ENCODE results near the gene ACSBG1.

ACSBG1 gene

DNA sequence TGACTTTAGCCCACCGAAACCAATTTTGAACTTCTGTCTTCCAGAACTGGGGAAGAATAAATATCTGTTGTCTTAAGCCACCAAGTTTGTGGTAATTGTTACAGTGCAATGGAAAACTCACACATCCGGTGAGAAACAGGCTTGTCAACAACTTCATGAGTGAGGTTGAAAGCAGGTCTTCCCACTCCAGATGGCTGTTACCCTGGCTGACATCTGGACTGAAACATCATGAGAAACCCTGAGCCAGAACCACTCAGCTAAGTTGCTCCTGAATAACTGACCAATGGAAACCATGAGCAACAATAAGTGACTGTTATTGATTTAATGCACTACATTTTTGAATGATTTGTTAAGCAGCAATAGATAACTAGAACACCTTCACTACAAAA, 10.3 kb downstream of the ACSBG1 start:
- H3K9me3 Mint-ChIP-seq: no peaks in the 10 kb centered on the region
- peak overlapping the region; percentile 65 to 66 for H3K27ac Mint-ChIP-seq
- H3K36me3 Mint-ChIP-seq (ENCODE audit: insufficient read depth): no peaks in the 10 kb centered on the region
- H3K4me3 Mint-ChIP-seq: peak overlapping the region in 1 of 2 donors; percentile 28
- DNase-seq (no peak), ATAC-seq (replicated peaks) (peak; percentile 54)
- H3K27me3 Mint-ChIP-seq: no peaks in the 10 kb centered on the region
- peaks cover 13 to 27% of the 10 kb centered on the region in 2 donors for H3K4me1 Mint-ChIP-seq (ENCODE audit: low read depth in 2 of 2)

DNA sequence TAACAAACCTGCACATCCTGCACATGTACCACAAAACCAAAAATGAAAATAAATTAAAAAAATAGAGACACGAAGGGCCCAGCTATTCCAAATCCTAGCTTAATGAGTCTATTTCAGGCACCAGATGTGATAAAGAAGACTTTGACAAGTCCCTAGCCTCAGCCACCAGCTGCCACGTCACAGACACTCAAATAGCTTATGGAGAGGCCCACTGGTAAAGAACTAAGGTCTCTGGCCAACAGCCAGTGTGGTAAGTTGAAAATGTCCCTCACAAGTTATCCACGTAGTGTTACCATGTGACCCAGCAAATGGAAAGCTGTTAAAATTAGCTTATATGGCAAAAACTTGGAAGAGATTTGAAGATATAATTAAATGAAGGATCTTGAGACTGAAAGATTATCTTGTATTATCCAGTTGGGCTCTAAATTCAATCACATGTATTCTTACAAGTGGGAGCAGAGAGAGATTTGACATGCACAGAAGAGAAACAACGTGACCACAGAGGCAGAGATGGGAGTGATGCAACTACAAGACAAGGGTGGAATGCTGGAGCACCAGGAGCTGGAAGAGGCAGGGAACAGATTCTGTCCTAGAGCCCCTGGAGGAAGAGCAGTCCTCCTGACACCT, 10.9 kb downstream of the ACSBG1 start:
- H3K27ac Mint-ChIP-seq: peak overlapping the region; percentile 65 to 66
- H3K4me3 Mint-ChIP-seq: peak overlapping the region; percentile 8 to 28
- no peaks in the 10 kb centered on the region for H3K27me3 Mint-ChIP-seq
- H3K4me1 Mint-ChIP-seq (ENCODE audit: low read depth in 2 of 2): peaks cover 13 to 27% of the 10 kb centered on the region in 2 donors
- DNase-seq (no peak), ATAC-seq (replicated peaks) (peak; percentile 32)
- H3K9me3 Mint-ChIP-seq: no peaks in the 10 kb centered on the region
- H3K36me3 Mint-ChIP-seq (ENCODE audit: insufficient read depth): no peaks in the 10 kb centered on the region

DNA sequence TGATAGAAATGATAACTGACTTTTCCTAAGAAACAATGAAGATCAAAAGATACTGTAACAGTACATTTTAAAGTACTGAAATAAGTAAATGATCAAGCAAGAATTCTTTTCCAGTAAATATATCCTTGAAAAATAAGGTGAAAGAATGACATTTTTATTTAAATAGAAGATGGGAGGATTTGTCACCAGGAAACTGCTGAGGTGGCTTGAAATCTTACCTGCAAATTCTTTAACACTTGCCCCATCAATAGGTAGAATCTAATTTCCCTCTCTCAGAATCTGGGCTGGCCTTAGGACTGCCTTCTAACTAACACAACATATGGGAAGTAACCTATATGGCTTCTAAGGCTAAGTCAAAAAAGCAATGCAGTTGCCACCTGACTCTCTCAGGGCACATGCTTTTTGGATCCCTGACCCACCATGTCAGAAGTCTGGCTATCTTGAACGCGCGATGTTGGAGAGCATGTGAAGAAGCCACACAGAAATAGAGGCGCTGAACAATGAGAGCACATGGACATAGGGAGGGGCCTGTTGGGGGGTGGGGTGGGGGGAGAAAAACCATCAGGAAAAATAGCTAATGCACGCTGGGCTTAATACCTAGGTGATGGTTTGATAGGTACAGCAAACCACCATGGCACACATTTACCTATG, 11.5 kb downstream of the ACSBG1 start:
- Mint-ChIP-seq H3K9me3 (no peaks in the 10 kb centered on the region), H3K4me3 (peak overlapping the region; percentile 8 to 28), H3K36me3 (ENCODE audit: insufficient read depth) (no peaks in the 10 kb centered on the region), H3K4me1 (ENCODE audit: low read depth in 2 of 2) (peaks cover 13 to 27% of the 10 kb centered on the region in 2 donors), H3K27me3 (no peaks in the 10 kb centered on the region), H3K27ac (peak overlapping the region; percentile 65 to 66)
- ATAC-seq (replicated peaks) (no peak), DNase-seq (no peak)

DNA sequence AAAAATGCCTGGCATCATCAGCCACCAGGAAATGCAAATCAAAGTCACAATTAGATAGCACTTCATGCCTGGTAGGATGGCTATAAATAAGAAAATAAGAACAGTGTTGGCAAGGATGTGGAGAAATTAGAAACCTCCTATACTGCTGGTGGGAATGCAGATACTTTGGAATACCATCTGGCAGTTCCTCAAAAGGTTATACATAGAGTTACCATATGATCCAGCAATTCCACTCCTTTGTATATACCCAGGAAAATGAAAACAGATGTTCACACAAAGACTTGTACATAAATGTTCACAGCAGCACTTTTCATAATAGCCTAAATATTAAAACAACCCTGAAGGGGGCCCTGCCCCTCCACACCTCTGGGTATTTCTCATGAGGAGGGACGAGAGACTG, 13.7 kb downstream of the ACSBG1 start:
- Mint-ChIP-seq H3K27me3 (no peaks in the 10 kb centered on the region), H3K36me3 (ENCODE audit: insufficient read depth) (no peaks in the 10 kb centered on the region), H3K9me3 (no peaks in the 10 kb centered on the region), H3K27ac (peak overlapping the region in 1 of 2 donors; percentile 4), H3K4me3 (no peak overlapping the region), H3K4me1 (ENCODE audit: low read depth in 2 of 2) (peaks cover 12 to 21% of the 10 kb centered on the region in 2 donors)
- DNase-seq (no peak), ATAC-seq (replicated peaks) (no peak)

DNA sequence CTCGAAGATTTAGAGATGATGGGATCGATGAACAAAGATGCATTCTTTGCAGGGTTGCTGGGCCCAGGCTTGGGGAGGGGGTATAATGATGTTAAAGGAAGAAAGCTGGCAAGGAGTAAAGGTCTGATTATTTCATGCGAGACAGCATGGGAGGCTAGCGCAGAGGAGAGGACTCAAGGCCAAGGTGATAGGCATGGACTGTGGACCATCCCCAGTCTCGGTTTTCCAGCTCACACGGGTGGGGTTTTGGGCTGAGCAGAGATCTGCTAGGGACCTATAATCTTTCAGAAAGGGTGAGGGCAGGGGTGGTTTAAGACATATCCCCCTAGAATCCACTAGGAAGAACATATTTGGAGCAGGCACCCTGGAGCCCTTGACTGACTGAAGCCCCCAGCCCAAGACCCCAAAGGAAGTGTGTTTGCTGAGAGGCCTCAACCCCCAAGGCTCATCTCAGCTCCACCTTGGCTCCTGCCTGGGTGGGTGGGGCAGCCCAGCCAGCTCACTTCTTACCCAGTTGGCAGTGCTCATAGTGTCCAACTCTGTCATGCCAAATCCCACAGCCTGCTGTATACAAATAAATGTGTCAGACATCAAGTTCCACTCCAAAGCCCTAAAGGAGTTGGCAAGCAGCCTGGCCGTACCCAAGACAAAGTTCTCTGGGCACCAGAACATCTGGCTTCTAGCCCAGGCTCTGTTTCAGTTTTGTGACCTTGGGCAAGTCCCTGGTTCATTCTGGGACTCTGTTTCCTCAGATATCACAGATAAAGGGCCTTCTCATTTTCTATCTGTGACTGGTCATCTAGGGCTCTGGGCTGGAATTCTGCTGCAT, 17.9 kb downstream of the ACSBG1 start:
- no peak for ATAC-seq (replicated peaks)
- DNase-seq: no peak
- Mint-ChIP-seq H3K4me3 (no peak overlapping the region), H3K36me3 (ENCODE audit: insufficient read depth) (no peaks in the 10 kb centered on the region), H3K27me3 (peaks cover 22 to 33% of the 10 kb centered on the region in 2 donors), H3K9me3 (no peaks in the 10 kb centered on the region), H3K27ac (no peak overlapping the region), H3K4me1 (ENCODE audit: low read depth in 2 of 2) (no peaks in the 10 kb centered on the region)

DNA sequence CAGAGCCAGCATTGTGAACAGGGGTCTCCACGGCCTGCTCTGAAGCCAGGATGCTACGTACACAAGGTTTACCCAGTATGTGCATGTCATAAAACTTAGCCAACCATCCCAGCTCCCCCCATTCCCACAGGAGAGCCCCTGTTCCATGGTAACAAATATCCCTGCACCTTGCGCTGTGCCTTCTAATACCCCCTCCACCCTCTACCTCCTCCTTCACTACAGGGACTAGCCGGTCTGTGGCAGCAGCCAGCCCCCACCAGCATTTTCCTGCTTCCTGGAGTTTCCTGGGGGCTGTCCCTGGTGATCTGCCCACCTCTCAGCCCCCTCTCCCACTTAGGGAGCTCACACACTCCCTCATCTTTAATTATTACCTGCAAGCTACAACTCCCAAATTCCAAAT, 20.4 kb downstream of the ACSBG1 start:
- no peaks in the 10 kb centered on the region for H3K4me1 Mint-ChIP-seq (ENCODE audit: low read depth in 2 of 2)
- no peaks in the 10 kb centered on the region for H3K36me3 Mint-ChIP-seq (ENCODE audit: insufficient read depth)
- no peaks in the 10 kb centered on the region for H3K9me3 Mint-ChIP-seq
- H3K27me3 Mint-ChIP-seq: peaks cover 22 to 36% of the 10 kb centered on the region in 2 donors
- no peak overlapping the region for H3K27ac Mint-ChIP-seq
- DNase-seq (no peak), ATAC-seq (replicated peaks) (no peak)
- no peak overlapping the region for H3K4me3 Mint-ChIP-seq

DNA sequence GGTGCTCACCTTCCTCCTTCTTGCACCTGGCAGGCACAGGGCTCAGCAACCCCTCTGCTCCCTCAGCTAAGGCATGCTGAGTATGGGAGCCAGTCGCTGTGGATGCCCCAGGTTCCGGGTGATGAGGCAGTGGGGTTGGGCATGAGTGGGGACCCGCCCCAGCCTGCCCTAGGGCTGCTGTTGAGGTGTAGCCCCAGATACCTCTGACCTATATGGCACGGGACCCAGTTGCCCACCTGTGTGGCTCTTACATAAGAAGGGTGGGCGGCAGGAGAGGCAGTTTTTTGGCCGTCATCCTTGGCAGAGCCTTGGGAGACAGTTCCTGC, 21.0 kb downstream of the ACSBG1 start:
- ATAC-seq (replicated peaks): no peak
- H3K9me3 Mint-ChIP-seq: no peaks in the 10 kb centered on the region
- H3K36me3 Mint-ChIP-seq (ENCODE audit: insufficient read depth): no peaks in the 10 kb centered on the region
- H3K27ac Mint-ChIP-seq: no peak overlapping the region
- H3K4me3 Mint-ChIP-seq: no peak overlapping the region
- DNase-seq: no peak
- no peaks in the 10 kb centered on the region for H3K4me1 Mint-ChIP-seq (ENCODE audit: low read depth in 2 of 2)
- peaks cover 22 to 36% of the 10 kb centered on the region in 2 donors for H3K27me3 Mint-ChIP-seq

DNA sequence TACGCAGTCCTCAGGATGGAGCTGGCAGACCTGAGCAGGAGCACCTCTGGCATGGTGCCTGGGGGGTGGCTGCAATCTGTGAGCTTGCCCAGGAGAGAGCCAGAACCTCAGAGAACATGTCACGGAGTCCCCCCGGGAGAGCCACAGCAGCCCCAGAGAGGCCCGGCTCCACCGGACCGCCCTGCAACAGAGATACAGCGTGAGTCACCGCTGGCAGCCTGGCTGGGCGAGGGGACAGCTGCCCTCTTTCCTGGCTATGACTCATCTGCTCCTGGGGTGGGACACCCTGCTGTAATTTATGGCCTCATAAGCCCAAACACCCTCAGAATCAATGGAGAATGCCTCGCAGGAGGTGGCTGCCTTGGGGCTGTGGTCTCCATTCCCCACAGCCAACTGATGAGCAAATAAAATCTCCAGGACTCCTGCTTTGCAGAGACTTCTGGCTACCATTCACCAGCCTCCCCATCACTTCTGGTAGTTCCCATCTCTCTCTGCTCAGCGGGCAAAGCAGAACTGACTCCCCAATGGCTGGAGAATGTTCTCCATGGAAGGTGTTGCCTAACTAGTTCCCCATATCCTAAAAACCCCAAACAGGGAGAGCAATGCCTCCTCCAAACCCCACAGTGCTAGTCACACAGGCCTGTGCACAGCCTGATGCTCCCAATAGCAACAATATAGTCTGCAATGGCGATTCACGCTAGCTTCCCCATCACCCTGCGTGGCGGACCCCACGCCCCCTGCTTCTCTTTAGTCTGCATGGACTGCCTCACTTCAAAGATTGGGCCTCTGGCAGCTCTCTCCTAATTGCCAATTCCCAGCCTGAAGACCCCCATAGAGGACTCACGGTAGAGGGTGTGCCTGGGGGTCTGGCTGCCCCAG, 21.6 kb downstream of the ACSBG1 start:
- Mint-ChIP-seq H3K27ac (no peak overlapping the region), H3K4me3 (no peak overlapping the region), H3K9me3 (no peaks in the 10 kb centered on the region), H3K36me3 (ENCODE audit: insufficient read depth) (no peaks in the 10 kb centered on the region), H3K4me1 (ENCODE audit: low read depth in 2 of 2) (no peaks in the 10 kb centered on the region), H3K27me3 (peaks cover 22 to 36% of the 10 kb centered on the region in 2 donors)
- ATAC-seq (replicated peaks) (no peak), DNase-seq (no peak)

DNA sequence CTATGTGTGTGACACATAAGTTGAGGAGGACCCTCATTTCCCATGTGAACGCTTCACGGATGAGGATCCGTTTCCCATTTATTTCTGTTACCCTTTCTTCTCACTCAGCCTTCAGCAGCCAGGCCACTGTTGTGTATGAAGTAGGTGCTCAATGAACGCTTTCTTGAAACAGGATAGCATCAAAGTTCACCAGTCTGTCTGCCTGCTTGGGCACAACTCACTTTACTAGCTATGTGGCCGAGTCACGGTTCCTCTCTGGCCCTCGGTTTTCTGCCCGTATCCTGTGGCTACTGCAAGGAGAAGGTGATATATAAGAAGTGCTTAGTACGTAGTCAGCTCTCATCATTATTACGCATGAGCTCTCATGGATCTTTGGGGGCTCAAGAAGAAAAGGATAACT, 22.4 kb downstream of the ACSBG1 start:
- no peaks in the 10 kb centered on the region for H3K4me1 Mint-ChIP-seq (ENCODE audit: low read depth in 2 of 2)
- no peaks in the 10 kb centered on the region for H3K36me3 Mint-ChIP-seq (ENCODE audit: insufficient read depth)
- no peak overlapping the region for H3K4me3 Mint-ChIP-seq
- peaks cover 22 to 36% of the 10 kb centered on the region in 2 donors for H3K27me3 Mint-ChIP-seq
- H3K9me3 Mint-ChIP-seq: no peaks in the 10 kb centered on the region
- ATAC-seq (replicated peaks): no peak
- no peak for DNase-seq
- H3K27ac Mint-ChIP-seq: no peak overlapping the region

DNA sequence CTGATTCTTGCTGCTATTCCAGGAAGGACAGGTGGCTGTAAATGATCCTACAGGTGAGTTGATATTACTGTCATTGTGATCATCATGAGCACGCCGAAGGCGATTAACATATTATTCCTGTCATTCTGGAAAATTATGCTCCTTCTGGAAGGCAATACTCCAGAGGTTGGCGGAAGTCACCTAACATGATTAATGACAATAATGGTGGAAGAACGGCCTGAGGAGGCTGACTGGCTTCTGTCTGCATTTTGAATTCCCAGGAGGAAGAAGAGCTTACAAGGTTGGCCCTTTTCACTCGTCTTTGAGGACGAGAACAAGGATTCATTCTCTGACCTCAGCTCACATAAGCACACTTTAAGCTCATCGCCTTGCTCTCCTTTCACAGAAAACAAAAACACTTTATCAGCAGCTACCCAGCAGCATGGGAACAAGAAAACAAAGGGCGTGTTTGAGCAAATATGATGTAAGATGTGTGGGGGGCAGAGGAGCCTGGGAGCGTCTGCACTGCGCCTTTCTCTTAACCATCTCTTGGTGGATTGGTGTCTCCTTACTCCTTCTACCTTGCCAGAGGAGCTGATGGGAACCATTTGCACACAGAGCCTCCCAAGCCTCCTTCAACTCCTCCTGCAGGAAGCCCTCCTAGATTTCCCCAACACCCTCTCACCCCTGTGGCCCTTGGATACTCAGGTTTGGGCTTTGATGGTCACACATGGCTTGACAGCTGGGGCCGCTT, 23.0 kb downstream of the ACSBG1 start:
- ATAC-seq (replicated peaks) (no peak), DNase-seq (no peak)
- H3K4me3 Mint-ChIP-seq: no peak overlapping the region
- H3K27ac Mint-ChIP-seq: no peak overlapping the region
- peaks cover 22 to 36% of the 10 kb centered on the region in 2 donors for H3K27me3 Mint-ChIP-seq
- H3K9me3 Mint-ChIP-seq: no peaks in the 10 kb centered on the region
- no peaks in the 10 kb centered on the region for H3K36me3 Mint-ChIP-seq (ENCODE audit: insufficient read depth)
- H3K4me1 Mint-ChIP-seq (ENCODE audit: low read depth in 2 of 2): no peaks in the 10 kb centered on the region

DNA sequence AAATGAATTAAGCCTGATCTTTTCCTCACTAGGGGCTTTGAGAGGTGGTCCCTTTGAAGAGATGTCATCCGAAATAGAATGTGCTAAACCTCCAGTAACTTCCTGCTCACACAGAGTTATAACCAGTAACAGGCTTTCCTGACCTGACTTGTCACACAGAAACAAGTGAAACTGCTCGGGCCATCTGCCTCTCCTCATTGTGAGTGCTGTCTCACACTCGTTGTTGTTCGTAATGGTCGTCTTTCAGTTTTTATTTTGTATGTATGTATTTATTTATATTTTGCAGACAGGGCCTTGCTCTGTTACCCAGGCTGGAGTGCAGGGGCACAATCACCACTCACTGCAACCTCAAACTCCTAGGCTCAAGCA, 24.0 kb downstream of the ACSBG1 start:
- Mint-ChIP-seq H3K4me3 (no peak overlapping the region), H3K27ac (no peak overlapping the region), H3K4me1 (ENCODE audit: low read depth in 2 of 2) (no peaks in the 10 kb centered on the region), H3K27me3 (peaks cover 20 to 36% of the 10 kb centered on the region in 2 donors), H3K36me3 (ENCODE audit: insufficient read depth) (no peaks in the 10 kb centered on the region), H3K9me3 (no peaks in the 10 kb centered on the region)
- no peak for DNase-seq
- no peak for ATAC-seq (replicated peaks)

DNA sequence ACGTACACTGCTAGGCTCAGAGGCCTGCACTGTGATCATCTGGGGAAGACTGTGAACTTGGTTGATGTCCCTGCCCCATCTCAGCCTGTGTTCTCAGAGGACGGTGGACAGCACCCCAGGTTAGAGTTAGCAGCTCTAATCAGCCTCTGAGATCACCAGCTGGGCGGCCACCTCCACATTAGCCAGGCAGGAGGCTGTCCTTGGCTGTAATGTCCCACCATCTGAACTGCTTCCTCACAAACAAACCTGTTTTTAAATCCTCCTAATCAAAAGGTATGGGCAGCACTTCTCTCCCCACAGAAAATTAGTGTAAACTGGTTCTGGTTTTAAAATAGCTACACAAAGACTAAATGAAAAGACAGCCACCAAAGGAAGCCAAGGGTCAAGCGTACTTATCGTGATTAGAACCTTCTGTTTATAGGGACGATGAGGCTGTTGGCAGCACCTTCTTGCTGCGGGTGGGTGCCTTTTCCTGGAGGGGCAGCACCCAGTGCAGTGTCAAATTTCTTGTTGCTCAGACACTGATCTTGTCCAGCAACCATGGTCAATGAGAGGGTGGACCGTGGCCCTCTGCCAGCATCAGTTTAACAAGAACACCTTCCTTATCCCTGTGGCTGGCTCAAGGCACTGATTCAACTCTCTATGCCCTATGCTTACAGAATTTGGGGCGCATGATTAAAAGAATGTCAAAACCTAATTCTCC, 24.6 kb downstream of the ACSBG1 start:
- H3K4me1 Mint-ChIP-seq (ENCODE audit: low read depth in 2 of 2): no peaks in the 10 kb centered on the region
- peaks cover 14 to 30% of the 10 kb centered on the region in 2 donors for H3K27me3 Mint-ChIP-seq

More for the DNA sequence above, 24.6 kb downstream of the ACSBG1 start:
- no peaks in the 10 kb centered on the region for H3K9me3 Mint-ChIP-seq
- H3K4me3 Mint-ChIP-seq: no peak overlapping the region
- H3K36me3 Mint-ChIP-seq (ENCODE audit: insufficient read depth): no peaks in the 10 kb centered on the region
- no peak for ATAC-seq (replicated peaks)
- no peak for DNase-seq
- H3K27ac Mint-ChIP-seq: no peak overlapping the region

Data from effector memory CD8-positive, alpha-beta T cell (primary cell).